ENCODE measurements around the gene ADARB1.

DNA sequence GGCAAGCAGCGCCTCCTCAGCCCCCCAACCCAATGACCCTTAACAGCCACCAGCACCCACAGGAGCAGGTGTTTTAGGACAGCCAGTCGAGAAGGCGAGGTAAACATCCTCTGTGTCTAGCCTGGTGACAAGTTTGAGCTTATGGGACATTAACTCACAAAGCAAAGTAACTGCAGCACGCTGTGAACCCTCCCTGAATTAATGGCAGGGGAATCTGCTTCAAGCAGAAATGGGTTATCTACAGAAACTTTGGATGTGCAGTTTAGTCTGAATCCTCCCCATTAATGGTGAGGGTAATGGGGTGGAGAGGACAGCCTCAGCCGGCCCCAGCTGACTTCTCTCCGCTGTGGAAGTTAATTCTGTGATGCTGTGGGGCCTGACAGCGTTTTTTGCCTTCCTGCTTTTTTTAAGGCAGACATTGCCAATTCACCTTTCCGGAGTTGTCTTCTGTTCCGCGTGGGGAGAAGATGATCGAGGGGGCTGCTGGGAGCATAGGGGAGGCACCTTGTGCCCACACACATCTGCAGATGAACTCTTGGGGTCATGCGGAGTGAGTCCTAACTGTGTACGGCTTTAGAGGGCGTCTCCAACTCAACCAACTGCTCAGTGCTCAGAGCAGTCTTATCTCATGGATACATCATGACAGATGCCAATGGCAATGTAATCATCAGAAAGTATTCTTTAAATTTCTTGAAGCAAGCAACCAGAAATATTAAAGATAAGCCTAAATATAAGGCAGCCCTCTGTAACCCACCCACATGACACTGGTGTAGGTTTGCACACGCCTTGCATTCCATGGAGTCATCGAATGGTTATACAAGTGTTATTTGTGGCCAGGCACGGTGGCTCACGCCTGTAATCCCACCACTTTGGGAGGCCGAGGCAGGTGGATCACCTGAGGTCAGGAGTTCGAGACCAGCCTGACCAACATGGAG, 172.3 kb downstream of the ADARB1 start:
- TF ChIP-seq, protein P1, sequence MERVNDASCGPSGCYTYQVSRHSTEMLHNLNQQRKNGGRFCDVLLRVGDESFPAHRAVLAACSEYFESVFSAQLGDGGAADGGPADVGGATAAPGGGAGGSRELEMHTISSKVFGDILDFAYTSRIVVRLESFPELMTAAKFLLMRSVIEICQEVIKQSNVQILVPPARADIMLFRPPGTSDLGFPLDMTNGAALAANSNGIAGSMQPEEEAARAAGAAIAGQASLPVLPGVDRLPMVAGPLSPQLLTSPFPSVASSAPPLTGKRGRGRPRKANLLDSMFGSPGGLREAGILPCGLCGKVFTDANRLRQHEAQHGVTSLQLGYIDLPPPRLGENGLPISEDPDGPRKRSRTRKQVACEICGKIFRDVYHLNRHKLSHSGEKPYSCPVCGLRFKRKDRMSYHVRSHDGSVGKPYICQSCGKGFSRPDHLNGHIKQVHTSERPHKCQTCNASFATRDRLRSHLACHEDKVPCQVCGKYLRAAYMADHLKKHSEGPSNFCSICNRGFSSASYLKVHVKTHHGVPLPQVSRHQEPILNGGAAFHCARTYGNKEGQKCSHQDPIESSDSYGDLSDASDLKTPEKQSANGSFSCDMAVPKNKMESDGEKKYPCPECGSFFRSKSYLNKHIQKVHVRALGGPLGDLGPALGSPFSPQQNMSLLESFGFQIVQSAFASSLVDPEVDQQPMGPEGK (CRISPR knock-in tag; IDR thresholded peaks at IDR 0.05; ENCODE audit: borderline replicate concordance): no peak
- TF ChIP-seq ISL1 (CRISPR knock-in tag; IDR thresholded peaks at IDR 0.05) (no peak), RARB (CRISPR knock-in tag; IDR thresholded peaks at IDR 0.05) (no peak), ZFP30 (CRISPR knock-in tag; IDR thresholded peaks at IDR 0.05) (no peak), ZNF8 (CRISPR knock-in tag; IDR thresholded peaks at IDR 0.05) (no peak)
- TF ChIP-seq, protein P2, sequence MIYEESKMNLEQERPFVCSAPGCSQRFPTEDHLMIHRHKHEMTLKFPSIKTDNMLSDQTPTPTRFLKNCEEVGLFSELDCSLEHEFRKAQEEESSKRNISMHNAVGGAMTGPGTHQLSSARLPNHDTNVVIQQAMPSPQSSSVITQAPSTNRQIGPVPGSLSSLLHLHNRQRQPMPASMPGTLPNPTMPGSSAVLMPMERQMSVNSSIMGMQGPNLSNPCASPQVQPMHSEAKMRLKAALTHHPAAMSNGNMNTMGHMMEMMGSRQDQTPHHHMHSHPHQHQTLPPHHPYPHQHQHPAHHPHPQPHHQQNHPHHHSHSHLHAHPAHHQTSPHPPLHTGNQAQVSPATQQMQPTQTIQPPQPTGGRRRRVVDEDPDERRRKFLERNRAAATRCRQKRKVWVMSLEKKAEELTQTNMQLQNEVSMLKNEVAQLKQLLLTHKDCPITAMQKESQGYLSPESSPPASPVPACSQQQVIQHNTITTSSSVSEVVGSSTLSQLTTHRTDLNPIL (CRISPR knock-in tag; IDR thresholded peaks at IDR 0.05; ENCODE audit: low read depth): no peak
